PC-3 (cell line): Measurements from ENCODE around the gene SLC38A8.

Source experiments
- CTCF ChIP-seq: fragments of 300-600 bp; sonication (generic); conservative IDR thresholded peaks from 2 replicates; pipeline ENCODE4 v1.5.1; 2017; ENCODE audit warnings: antibody characterized with exemption, low read depth, mild to moderate bottlenecking, low read length
- EZH2 ChIP-seq: fragments of 300-600 bp; sonication (generic); IDR thresholded peaks from one replicate; pipeline ENCODE4 v1.6.1; 2017; ENCODE audit warnings: antibody characterized with exemption, mild to moderate bottlenecking, low read length; ENCODE audit not compliant: unreplicated experiment

- TF ChIP-seq EZH2, result no peak
- no peak for TF ChIP-seq CTCF
These were observed 26.1 kb downstream of the SLC38A8 start for GRCh38 chr16:84016477-84016876.
